GM12872 (cell line): Measurements from ENCODE around the gene LMF1.

ENCODE experiments used
- CTCF ChIP-seq: IDR thresholded peaks from 3 replicates; pipeline ENCODE4 v1.5.1; 2011; ENCODE audit warnings: low read depth, mild to moderate bottlenecking, low read length, moderate library complexity; ENCODE audit not compliant: insufficient read depth

LMF1 gene

GRCh38 chr16:861446-861845 is 109.3 kb downstream of the LMF1 start:
- TF ChIP-seq CTCF = no peak

GRCh38 chr16:860891-861290 is 109.9 kb downstream of the LMF1 start:
- no peak for TF ChIP-seq CTCF

- no peak for TF ChIP-seq CTCF
Observed at GRCh38 chr16:856811-857210, 114.0 kb downstream of the LMF1 start.

GRCh38 chr16:856101-856500 is 114.7 kb downstream of the LMF1 start:
- no peak for TF ChIP-seq CTCF

GRCh38 chr16:855471-855870 is 115.3 kb downstream of the LMF1 start:
- TF ChIP-seq CTCF = no peak

GRCh38 chr16:854808-855410 is 115.9 kb downstream of the LMF1 start:
- TF ChIP-seq CTCF = no peak

- no peak for TF ChIP-seq CTCF
Observed at GRCh38 chr16:853981-854807, 116.6 kb downstream of the LMF1 start.
